MCF 10A (cell line): ENCODE results near the gene ODAD3. TPM values are rescaled to one million over a fixed set of nuclear protein-coding genes. Genes with fewer than 3 reads are reported as not detected.

Source experiments
- BruUV-seq: library from RNA; stranded (reverse); fragments of 400-500 nt; replicated peaks from 2 replicates; lab custom pipeline; 2021; lab: Mats Ljungman, UMichigan
- CTCF ChIA-PET: fragments of 300-600 bp; sonication (Branson Sonifier 250); formaldehyde crosslinking; extraction: SDS; loops from one replicate; lab custom pipeline; 2021; ENCODE audit warnings: antibody characterized with exemption, inconsistent platforms; lab: Yijun Ruan, JAX
- POLR2A ChIA-PET: fragments of 300-600, 350-650 bp; sonication (Branson Sonifier 250); formaldehyde crosslinking; extraction: SDS; loops from one replicate; lab custom pipeline; 2020; ENCODE audit warnings: antibody characterized with exemption, inconsistent platforms; lab: Yijun Ruan, JAX
- DNase-seq: peaks from one replicate; pipeline ENCODE4 v3.0.0-alpha.2; 2018; ENCODE audit not compliant: unreplicated experiment
- H3K27ac Mint-ChIP-seq: one replicate; pipeline ENCODE4 v1.8.0; 2022; ENCODE audit warnings: mild to moderate bottlenecking, low read depth, mixed read lengths; ENCODE audit not compliant: unreplicated experiment
- H3K27me3 Mint-ChIP-seq: one replicate; pipeline ENCODE4 v1.8.0; 2022; ENCODE audit warnings: mixed read lengths; ENCODE audit not compliant: insufficient read depth, unreplicated experiment
- H3K36me3 Mint-ChIP-seq: one replicate; pipeline ENCODE4 v1.8.0; 2022; ENCODE audit warnings: mild to moderate bottlenecking, moderate library complexity, mixed read lengths; ENCODE audit not compliant: insufficient read depth, unreplicated experiment
- H3K4me1 Mint-ChIP-seq: one replicate; pipeline ENCODE4 v1.8.0; 2022; ENCODE audit warnings: mixed read lengths; ENCODE audit not compliant: insufficient read depth, unreplicated experiment
- H3K4me3 Mint-ChIP-seq: one replicate; pipeline ENCODE4 v1.8.0; 2022; ENCODE audit warnings: mild to moderate bottlenecking, moderate library complexity, mixed read lengths; ENCODE audit not compliant: unreplicated experiment
- H3K9me3 Mint-ChIP-seq: one replicate; pipeline ENCODE4 v1.8.0; 2022; ENCODE audit warnings: mixed read lengths; ENCODE audit not compliant: unreplicated experiment
- CTCF ChIP-seq: fragments of 200-600 bp; IDR thresholded peaks from one replicate; pipeline ENCODE4 v1.8.0; 2022; ENCODE audit warnings: antibody characterized with exemption, mild to moderate bottlenecking; ENCODE audit not compliant: unreplicated experiment
- intact Hi-C: fragments of 100-400 bp; cut with micrococcal nuclease; formaldehyde crosslinking; loops from 2 replicates; pipeline ENCODE4 v1.14.1; 2022
- total RNA-seq: library from RNA; stranded (reverse); gene quantifications from 2 replicates; pipeline ENCODE4 v1.2.3, GENCODE V29; 2022

Gene ODAD3
- total RNA-seq, 1 experiment from 2014 or later, result 0.30 TPM

- BruUV-seq, result no TSS peak
- ChIA-PET CTCF (interaction anchor here (0.6 to 2.0 kb wide), 7 partner anchors 8 to 116 kb away, joined by 3 to 9 read pairs (median 4); no protein-coding TSS in a partner anchor), POLR2A (interaction anchor here (0.9 kb wide), 1 partner anchor 17 kb away, joined by 3 read pairs; the partner anchor contains the start of gene SWSAP1)
- DNase-seq, result no peak
- Mint-ChIP-seq H3K27me3 (no peaks in the 10 kb centered on the region), H3K36me3 (no peaks in the 10 kb centered on the region), H3K4me1 (no peaks in the 10 kb centered on the region), H3K27ac (no peak overlapping the region), H3K4me3 (no peak overlapping the region), H3K9me3 (no peaks in the 10 kb centered on the region)
- TF ChIP-seq CTCF, result no peak
- intact Hi-C loops, result no loop called here
Observed at GRCh38 chr19:11390933-11391680, 43.8 kb downstream of the ODAD3 start.

- Mint-ChIP-seq H3K27me3 (no peaks in the 10 kb centered on the region), H3K9me3 (no peaks in the 10 kb centered on the region), H3K4me3 (no peak overlapping the region), H3K4me1 (no peaks in the 10 kb centered on the region), H3K27ac (no peak overlapping the region), H3K36me3 (no peaks in the 10 kb centered on the region)
- TF ChIP-seq CTCF, result no peak
- intact Hi-C loops, result no loop called here
- BruUV-seq, result no TSS peak
- POLR2A ChIA-PET, result no interaction called here
- CTCF ChIA-PET, result interaction anchor here (2.0 kb wide), 1 partner anchor 13 kb away, joined by 6 read pairs; no protein-coding TSS in a partner anchor
- DNase-seq, result no peak
Observed at GRCh38 chr19:11390359-11390758, 44.6 kb downstream of the ODAD3 start.

- ChIA-PET CTCF (interaction anchor here (0.6 kb wide), 1 partner anchor 65 kb away, joined by 3 read pairs; no protein-coding TSS in a partner anchor), POLR2A (interaction anchor here (1.3 kb wide), 1 partner anchor 11 kb away, joined by 3 read pairs; no protein-coding TSS in a partner anchor)
- Mint-ChIP-seq H3K4me1 (no peaks in the 10 kb centered on the region), H3K36me3 (no peaks in the 10 kb centered on the region), H3K27ac (no peak overlapping the region), H3K27me3 (no peaks in the 10 kb centered on the region), H3K9me3 (no peaks in the 10 kb centered on the region), H3K4me3 (no peak overlapping the region)
- BruUV-seq, result no TSS peak
- no peak for TF ChIP-seq CTCF
- DNase-seq, result no peak
- intact Hi-C loops, result no loop called here
Observed at GRCh38 chr19:11387162-11388034, 47.5 kb downstream of the ODAD3 start.

- no peaks in the 10 kb centered on the region for H3K27me3 Mint-ChIP-seq
- no TSS peak for BruUV-seq
- no peaks in the 10 kb centered on the region for H3K9me3 Mint-ChIP-seq
- H3K27ac Mint-ChIP-seq, result no peak overlapping the region
- peaks cover 17% of the 10 kb centered on the region for H3K4me1 Mint-ChIP-seq
- intact Hi-C loops, result no loop called here
- H3K4me3 Mint-ChIP-seq, result no peak overlapping the region
- ChIA-PET CTCF (interaction anchor here (0.7 to 1.2 kb wide), 3 partner anchors 9 to 494 kb away, joined by 3 to 4 read pairs (median 3); no protein-coding TSS in a partner anchor), POLR2A (interaction anchor here (0.7 kb wide), 1 partner anchor 136 kb away, joined by 3 read pairs; no protein-coding TSS in a partner anchor)
- no peak for DNase-seq
- no peak for TF ChIP-seq CTCF
- no peaks in the 10 kb centered on the region for H3K36me3 Mint-ChIP-seq
Observed at GRCh38 chr19:11384778-11385129, 50.2 kb downstream of the ODAD3 start.
